Activated T-helper 1 cell treated with Interleukin-2 at 50 U/mL for 16 hours (primary cell): ENCODE measurements around the gene LGI2.
"Not testable (repeated sequence)": the region's sequence is repeated elsewhere in the genome, so short reads cannot be mapped to it uniquely, and the experiment has no call there.

Source experiments
- DNase-seq: peaks from one replicate; pipeline ENCODE4 v3.0.0-alpha.2; 2020; ENCODE audit warnings: low read depth

Gene LGI2, protein sequence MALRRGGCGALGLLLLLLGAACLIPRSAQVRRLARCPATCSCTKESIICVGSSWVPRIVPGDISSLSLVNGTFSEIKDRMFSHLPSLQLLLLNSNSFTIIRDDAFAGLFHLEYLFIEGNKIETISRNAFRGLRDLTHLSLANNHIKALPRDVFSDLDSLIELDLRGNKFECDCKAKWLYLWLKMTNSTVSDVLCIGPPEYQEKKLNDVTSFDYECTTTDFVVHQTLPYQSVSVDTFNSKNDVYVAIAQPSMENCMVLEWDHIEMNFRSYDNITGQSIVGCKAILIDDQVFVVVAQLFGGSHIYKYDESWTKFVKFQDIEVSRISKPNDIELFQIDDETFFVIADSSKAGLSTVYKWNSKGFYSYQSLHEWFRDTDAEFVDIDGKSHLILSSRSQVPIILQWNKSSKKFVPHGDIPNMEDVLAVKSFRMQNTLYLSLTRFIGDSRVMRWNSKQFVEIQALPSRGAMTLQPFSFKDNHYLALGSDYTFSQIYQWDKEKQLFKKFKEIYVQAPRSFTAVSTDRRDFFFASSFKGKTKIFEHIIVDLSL

DNA sequence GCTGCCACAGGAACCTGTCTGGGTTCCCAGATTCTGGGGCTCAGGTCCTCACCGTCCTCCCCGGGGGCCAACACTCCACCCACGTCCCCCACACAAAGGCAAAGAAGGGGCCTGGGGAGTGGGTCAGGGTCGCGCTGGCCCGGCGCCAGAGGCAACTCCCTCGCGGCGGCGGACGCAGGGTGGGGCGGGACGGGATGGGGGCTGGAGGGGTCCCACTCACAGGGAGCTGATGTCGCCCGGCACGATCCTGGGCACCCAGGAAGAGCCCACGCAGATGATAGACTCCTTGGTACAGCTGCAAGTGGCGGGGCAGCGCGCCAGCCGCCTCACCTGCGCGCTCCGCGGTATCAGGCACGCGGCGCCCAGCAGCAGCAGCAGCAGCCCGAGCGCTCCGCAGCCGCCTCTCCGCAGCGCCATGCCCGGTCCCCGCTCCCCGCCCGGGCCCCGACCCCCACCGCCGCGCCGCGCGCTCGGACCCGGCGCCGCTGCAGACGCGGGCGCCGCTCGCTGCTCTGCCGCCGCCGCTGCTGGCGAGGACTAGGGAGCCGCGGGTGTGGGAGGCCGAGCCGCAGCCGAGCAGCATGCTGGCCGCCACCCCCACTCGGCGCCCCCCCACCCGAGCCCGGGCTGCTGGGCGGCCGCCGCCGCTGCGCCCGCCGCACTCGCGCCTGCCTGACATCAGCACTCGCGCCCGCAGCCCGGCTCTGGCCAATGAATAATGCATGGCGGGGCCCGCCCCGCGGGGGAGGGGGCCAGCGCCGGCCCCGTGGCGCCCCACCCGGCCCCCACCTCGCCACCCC lies at the start of gene LGI2:
Gene LGI2, minus strand, starts transcription at position 670 of the 800 bp plus-strand sequence. Its CDS starts 253 bp downstream, at position 417.
- no peak for DNase-seq

DNA sequence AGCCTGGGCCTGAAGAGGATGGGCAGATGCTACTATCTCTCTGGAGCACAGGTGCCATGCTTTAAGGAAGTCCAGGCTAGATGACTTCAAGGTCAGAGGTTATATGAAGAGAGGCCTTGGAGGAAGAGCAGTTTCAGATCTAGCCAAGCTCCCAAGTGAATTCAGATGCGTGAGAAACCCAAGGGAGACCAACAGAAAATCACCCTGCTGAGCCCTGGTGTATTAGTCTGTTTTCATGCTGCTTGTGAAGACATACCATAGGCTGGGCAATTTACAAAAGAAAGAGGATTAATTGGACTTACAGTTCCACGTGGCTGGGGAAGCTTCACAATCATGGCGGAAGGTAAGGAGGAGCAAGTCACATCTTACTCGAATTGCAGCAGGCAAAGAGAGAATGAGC lies 47.8 kb upstream of the LGI2 start:
- DNase-seq = no peak

DNA sequence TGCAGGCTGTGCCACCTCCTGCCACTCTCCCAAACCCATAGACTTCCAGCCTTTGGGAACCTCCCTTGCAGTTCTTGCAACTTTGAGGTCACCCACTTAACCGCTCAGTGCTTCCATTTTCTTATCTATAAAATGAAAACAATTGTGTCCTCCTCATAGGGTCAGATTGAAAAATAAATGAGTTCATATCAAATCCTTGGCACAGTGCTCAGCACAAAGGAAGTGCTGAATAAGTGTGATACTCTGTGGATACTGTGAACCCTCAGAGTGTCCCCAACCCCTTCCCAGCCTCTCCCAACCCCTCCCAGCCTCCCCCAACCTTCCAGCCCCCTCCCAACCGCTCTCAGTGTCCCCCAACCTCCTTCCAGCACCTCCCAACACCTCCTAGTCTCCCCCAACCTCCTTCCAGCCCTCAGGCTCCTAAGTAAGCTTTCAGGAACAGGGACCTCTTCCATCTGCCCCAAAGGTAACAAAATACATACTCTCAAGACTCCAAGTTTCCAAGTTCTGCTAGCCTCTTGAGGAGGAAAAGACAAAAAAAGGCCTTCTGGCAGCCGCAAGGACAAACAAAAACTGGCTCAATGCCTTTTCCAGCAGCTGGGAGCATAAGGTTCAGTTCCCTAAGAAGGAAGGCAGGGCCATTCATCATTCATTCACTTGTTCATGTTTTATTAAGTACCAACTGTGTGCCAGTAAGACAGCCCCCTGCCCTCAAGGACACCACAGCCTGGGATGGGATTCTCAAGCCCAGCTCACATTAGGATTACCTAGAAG lies 46.1 kb upstream of the LGI2 start:
- DNase-seq = no peak

DNA sequence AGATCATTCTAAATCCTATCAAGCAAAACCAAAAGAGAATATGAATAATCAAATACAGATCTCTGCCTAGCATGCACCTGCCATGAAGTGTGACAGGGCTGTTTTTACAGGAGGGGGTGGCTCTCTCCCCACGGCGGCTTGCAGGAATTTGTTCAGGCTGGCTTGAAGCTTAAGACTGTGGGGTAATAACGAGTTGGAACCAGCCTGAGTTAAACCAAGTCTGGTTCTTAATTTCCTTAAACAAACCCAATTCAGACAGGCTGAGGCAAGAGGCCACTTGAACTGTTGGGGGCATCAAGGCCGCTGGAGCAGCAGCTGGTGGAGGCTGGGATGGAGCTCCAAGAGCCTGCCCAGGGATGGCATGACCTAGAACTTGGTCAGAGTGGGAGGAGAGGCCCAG lies 45.1 kb upstream of the LGI2 start:
- no peak for DNase-seq

GRCh38 chr4:25075129-25075528 lies 44.4 kb upstream of the LGI2 start:
- no peak for DNase-seq

GRCh38 chr4:25070545-25070944 lies 39.8 kb upstream of the LGI2 start:
- no peak for DNase-seq

GRCh38 chr4:25069014-25069413 lies 38.3 kb upstream of the LGI2 start:
- DNase-seq = no peak

GRCh38 chr4:25068386-25068785 lies 37.6 kb upstream of the LGI2 start:
- DNase-seq = no peak

DNA sequence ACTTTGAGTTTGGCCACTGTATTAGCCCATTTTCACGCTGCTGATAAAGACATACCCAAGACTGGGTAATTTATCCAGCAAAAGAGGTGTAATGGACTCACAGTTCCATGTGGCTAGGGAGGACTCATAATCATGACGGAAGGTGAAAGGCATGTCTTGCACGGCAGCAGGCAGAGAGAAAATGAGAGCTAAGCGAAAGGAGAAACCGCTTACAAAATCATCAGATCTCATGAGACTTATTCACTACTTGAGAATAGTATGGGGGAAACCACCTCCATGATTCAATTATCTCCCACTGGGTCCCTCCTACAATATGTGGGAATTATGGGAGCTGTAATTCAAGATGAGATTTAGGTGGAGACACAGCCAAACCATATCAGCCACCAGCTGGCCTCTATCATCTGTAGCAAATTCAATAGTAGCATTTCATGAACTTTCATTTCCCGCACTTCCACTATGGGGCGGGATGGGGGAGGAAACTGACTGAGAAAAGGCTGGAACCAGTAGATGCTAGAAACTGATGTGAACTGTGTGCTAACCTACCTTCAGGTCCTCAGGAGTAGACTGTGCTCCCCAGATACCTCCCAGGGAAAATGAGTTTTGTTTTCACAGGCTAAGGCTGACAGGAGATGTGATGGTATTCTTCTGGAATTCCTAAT lies 35.3 kb upstream of the LGI2 start:
- no peak for DNase-seq

DNA sequence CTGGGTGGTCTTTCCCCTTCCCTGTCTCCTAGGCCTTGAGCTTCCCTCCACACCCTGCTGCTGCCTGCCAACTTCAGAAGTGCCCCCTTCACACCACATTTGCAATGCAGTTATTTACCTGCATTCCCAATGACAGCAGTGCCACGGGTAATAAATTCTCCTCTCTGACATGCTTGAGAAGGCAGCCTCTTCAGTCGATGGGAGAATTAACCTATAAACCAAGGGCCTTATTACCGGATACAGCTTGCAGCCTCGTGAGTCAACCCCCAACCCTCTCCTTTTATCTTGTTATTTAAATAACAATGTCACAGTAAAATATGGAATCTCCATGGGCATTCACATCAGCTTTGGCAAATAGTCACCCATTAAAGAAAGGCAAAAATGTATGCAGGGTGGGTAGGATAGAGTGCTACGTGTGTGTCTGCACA lies 34.7 kb upstream of the LGI2 start:
- no peak for DNase-seq

GRCh38 chr4:25064447-25064846 lies 33.7 kb upstream of the LGI2 start:
- not testable (repeated sequence) for DNase-seq

DNA sequence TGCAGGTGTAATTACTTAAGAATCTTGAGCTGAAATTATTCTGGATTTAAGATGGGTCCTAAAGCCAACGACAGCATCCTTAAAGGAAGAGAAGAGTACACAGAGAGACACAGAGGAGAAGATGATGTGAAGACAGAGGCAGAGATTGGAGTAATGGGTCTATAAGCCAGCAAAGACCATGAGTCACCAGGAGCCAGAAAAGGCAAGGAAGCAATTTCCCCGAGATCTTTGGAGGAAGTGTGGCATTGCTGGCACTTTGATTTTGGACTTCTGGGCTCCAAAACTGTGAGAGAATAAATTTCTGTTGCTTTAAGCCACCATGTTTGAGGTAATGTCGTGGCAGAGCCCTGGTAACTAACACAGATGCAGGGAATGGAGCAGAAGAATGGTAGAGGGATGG lies 32.4 kb upstream of the LGI2 start:
- no peak for DNase-seq

GRCh38 chr4:25062098-25062497 lies 31.4 kb upstream of the LGI2 start:
- no peak for DNase-seq

GRCh38 chr4:25061602-25062001 lies 30.9 kb upstream of the LGI2 start:
- no peak for DNase-seq

- DNase-seq = no peak
Observed at GRCh38 chr4:25060963-25061340, 30.2 kb upstream of the LGI2 start.

DNA sequence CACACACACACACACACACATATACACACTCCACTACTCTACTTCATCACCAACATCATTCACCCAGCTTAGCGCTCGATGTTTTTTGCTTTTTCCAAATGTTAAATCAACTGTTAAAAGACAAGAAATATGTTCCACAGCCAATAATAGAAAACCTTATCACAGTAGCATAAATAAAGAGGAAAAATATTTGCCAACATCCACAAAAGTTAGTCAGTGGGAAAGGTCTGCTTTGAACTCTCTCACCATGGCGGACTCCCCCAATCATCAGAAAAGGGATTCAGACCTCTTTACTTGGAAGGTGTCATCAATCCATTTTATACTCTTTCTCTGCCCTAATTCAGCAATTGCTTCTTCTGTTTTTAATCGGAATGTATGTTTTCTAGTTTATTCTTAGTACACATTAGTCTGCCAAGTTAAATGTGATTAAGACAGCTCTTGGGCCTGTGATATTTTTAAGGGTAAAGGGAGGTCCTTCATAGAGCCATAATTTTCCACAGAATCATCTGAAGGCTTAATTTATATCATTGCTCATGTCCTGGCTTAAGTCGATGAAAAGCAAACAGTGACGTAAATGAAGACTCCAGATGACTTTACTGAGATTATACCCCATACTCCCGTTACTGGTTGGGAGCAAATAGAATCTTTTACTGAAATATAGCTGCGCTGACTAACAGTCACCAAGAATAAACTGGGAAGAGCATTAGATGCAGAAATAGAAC lies 29.7 kb upstream of the LGI2 start:
- DNase-seq = no peak

DNA sequence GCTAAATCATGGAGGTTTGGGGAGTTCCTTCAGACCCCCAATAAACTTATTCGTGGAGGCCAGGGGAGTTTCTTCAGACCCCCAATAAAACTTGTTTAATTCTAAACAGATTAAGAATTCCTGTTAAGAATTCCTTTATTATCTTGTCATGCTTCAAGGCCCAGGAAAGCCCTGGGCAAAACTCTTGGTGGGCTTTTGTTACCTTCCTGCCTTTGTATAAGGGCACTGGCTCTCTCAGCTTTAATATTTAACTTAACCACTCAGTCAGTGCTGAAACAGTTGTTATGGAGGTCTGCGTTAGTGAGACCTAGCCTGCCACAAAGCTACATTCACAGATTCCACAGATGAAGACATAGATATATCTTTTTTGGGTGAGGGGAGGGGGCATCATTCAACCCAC lies 29.0 kb upstream of the LGI2 start:
- no peak for DNase-seq

DNA sequence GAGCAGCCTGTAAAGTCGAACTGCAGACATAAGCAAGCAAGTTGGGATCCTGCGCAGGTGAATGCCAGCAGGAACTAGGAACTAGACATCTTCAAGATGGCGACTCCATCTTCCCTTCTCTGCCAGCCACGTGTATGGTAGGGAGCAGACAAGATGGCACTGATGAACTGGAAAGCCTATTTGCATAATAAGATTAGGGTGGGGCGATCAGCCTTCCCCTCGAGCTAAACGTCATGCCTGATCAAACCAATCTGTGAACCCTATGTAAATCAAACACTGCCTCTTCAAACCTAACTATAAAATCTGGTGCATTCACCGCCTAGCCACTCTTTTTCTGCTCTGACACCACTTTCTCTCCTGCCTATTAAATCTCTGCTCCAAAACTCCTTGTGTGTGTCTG lies 28.1 kb upstream of the LGI2 start:
- no peak for DNase-seq

DNA sequence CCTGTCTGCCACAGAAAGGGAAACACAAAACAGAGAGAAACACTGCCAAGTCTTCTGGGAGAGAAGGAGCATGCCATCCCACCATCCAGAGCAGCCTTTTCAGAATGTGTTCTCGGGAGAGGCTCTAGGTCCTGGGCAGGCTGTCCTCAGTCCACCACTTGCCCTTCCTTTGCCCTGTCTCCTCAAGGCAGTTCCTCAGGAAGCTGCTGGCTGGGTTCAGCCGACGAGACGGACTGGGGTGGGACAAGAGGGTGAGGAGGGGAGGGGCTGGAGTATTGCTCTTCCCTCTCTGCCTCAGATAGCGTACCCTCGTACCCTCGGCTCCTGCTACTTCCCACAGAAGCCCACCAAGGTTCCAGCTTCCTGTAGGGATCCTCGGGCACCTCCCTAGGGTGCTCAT lies 26.6 kb upstream of the LGI2 start:
- DNase-seq = no peak

- not testable (repeated sequence) for DNase-seq
Observed at GRCh38 chr4:25052037-25052436, 21.3 kb upstream of the LGI2 start.

DNA sequence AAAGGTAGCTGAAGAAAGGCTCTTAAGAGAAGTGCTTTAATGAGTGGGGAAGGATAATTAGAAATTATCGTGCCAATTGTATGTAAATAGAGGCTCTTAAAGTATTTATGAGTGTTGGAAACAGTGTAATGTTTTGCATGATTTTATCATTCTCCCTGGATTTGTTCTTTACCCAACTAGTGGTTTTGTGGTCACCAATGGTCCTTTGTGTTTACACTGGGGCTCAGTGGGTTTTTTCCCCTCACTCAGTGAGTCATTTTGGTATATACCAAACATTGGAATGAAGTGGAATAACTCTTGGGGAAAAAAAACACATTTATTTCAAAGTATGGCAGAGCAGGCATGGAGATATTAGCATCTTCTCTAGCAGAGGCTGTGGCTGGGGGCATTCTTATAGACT lies 20.8 kb upstream of the LGI2 start:
- no peak for DNase-seq
